ENCODE data around the gene MAF. TPM values are rescaled to one million over a fixed set of nuclear protein-coding genes. Genes with fewer than 3 reads are reported as not detected.

MAF gene
- total RNA-seq, 1 donor from 2014 or later: 60.0 TPM

GRCh38 chr16:79598348-79599181 is 2.0 kb downstream of the MAF start:
- TF ChIP-seq CTCF (IDR thresholded peaks at IDR 0.05): peak; percentile 29
- intact Hi-C loops (cut with DNase I): no loop called here
- peaks cover 11% of the 10 kb centered on the region for H3K4me1 ChIP-seq
- peak in 1 of 2 donors; percentile 18 for ATAC-seq
- no peaks in the 10 kb centered on the region for H3K27me3 ChIP-seq (ENCODE audit: low read depth)
- no peaks in the 10 kb centered on the region for H3K9me3 ChIP-seq
- peak overlapping the region; percentile 84 for H3K27ac ChIP-seq
- peak overlapping the region; percentile 73 for H3K4me3 ChIP-seq
- H3K36me3 ChIP-seq: no peaks in the 10 kb centered on the region
- DNase-seq: peak; percentile 72

GRCh38 chr16:79598063-79598347 is 2.5 kb downstream of the MAF start:
- intact Hi-C loops (cut with DNase I): no loop called here
- H3K27ac ChIP-seq: peak overlapping the region; percentile 84
- TF ChIP-seq CTCF (IDR thresholded peaks at IDR 0.05): no peak

GRCh38 chr16:79597277-79598062 is 3.1 kb downstream of the MAF start:
- peaks cover 10% of the 10 kb centered on the region for H3K4me1 ChIP-seq
- H3K27ac ChIP-seq: peak overlapping the region; percentile 84
- H3K36me3 ChIP-seq: no peaks in the 10 kb centered on the region
- TF ChIP-seq CTCF (IDR thresholded peaks at IDR 0.05): no peak
- peak overlapping the region; percentile 73 for H3K4me3 ChIP-seq
- H3K9me3 ChIP-seq: no peaks in the 10 kb centered on the region
- intact Hi-C loops (cut with DNase I): no loop called here
- ATAC-seq (no peak), DNase-seq (no peak)
- no peaks in the 10 kb centered on the region for H3K27me3 ChIP-seq (ENCODE audit: low read depth)

More at GRCh38 chr16:79598063-79598347, 2.5 kb downstream of the MAF start:
- Histone ChIP-seq H3K27me3 (ENCODE audit: low read depth) (no peaks in the 10 kb centered on the region), H3K4me1 (peaks cover 11% of the 10 kb centered on the region), H3K9me3 (no peaks in the 10 kb centered on the region), H3K36me3 (no peaks in the 10 kb centered on the region), H3K4me3 (peak overlapping the region; percentile 73)
- ATAC-seq (no peak), DNase-seq (no peak)

GRCh38 chr16:79595931-79596450 is 4.5 kb downstream of the MAF start:
- intact Hi-C loops (cut with DNase I): no loop called here
- peak overlapping the region; percentile 84 for H3K27ac ChIP-seq
- peak overlapping the region; percentile 73 for H3K4me3 ChIP-seq
- no peak for ATAC-seq
- no peaks in the 10 kb centered on the region for H3K27me3 ChIP-seq (ENCODE audit: low read depth)
- no peak for TF ChIP-seq CTCF (IDR thresholded peaks at IDR 0.05)
- H3K4me1 ChIP-seq: peaks cover 15% of the 10 kb centered on the region
- no peaks in the 10 kb centered on the region for H3K9me3 ChIP-seq
- DNase-seq: no peak
- H3K36me3 ChIP-seq: no peaks in the 10 kb centered on the region

GRCh38 chr16:79595231-79595641 is 5.3 kb downstream of the MAF start:
- Histone ChIP-seq H3K27ac (peak overlapping the region; percentile 84), H3K4me1 (peaks cover 15% of the 10 kb centered on the region), H3K9me3 (no peaks in the 10 kb centered on the region), H3K27me3 (ENCODE audit: low read depth) (no peaks in the 10 kb centered on the region), H3K36me3 (no peaks in the 10 kb centered on the region), H3K4me3 (peak overlapping the region; percentile 73)
- intact Hi-C loops (cut with DNase I): no loop called here
- ATAC-seq (no peak), DNase-seq (no peak)
- TF ChIP-seq CTCF (IDR thresholded peaks at IDR 0.05): no peak

Measured in lower lobe of right lung (tissue), 2 donors.